Anterior cingulate cortex (tissue), 58 donors: ENCODE data around the gene EDDM3A.

ENCODE experiments used
- DNase-seq, 58 donors: peaks; one replicate each; lab custom pipeline; 2025; lab: John Stamatoyannopoulos, UW

Gene EDDM3A

GRCh38 chr14:20781803-20782202 is 36.1 kb downstream of the EDDM3A start:
- DNase-seq, result peak in 1 of 58 donors; percentile 18

GRCh38 chr14:20782280-20782890 is 36.7 kb downstream of the EDDM3A start:
- DNase-seq, result peak in 2 of 58 donors; percentile 0 to 24

- no peak for DNase-seq
These were observed 41.3 kb downstream of the EDDM3A start for GRCh38 chr14:20787025-20787424.

GRCh38 chr14:20789230-20789813 is 43.6 kb downstream of the EDDM3A start:
- no peak for DNase-seq

GRCh38 chr14:20790464-20791116 is 44.9 kb downstream of the EDDM3A start:
- no peak for DNase-seq

GRCh38 chr14:20791187-20791586 is 45.5 kb downstream of the EDDM3A start:
- DNase-seq, result no peak

- no peak for DNase-seq
These were observed 45.9 kb downstream of the EDDM3A start for GRCh38 chr14:20791597-20791996.

- no peak for DNase-seq
These were observed 46.9 kb downstream of the EDDM3A start for GRCh38 chr14:20792556-20792955.

- no peak for DNase-seq
These were observed 49.1 kb downstream of the EDDM3A start for GRCh38 chr14:20794644-20795369.

GRCh38 chr14:20797164-20797563 is 51.5 kb downstream of the EDDM3A start:
- no peak for DNase-seq
